ENCODE results near the gene DNAJC11.

DNAJC11 gene

DNA sequence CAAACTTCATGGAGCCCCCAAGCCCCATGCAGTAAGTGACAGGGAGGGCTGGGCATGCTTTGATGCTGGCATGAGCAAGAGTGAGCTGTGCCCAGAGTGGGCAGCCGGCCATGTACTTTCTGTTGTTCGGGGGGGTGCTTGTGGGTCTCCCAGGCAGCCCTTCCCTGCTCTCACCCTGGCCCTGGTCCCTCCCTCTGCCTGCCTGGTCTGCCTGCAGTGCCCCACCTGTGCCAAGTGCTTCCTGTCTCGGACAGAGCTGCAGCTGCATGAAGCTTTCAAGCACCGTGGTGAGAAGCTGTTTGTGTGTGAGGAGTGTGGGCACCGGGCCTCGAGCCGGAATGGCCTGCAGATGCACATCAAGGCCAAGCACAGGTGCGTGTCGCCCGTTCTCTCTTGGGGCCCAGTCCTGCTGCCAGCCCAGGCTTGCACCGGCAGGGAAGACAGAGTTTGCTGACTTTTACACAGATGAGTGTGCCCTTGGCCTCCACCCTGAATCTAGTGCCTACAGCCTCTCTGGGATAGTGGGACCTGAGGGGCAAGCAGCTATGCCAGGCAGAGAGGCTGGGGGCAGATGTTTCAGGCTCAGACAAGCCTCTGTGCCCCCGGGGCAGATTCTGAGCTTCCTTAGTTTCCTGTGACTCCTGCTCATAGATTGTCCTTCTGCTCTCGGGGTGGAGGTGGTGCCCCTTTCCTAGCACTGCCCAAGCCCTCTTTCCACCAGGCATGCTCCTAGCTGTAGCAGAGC, 114.2 kb downstream of the DNAJC11 start:
- no peak overlapping the region for H3K4me3 ChIP-seq (IDR thresholded peaks at IDR 0.05; ENCODE audit: insufficient read depth, low read depth, low read length)
- H2AFZ ChIP-seq (ENCODE audit: low read depth) = no peak overlapping the region
- H3K9ac ChIP-seq = no peak overlapping the region
- H3K36me3 ChIP-seq (ENCODE audit: insufficient read depth) = no peaks in the 10 kb centered on the region
- no peaks in the 10 kb centered on the region; the same call in 1 of the 2 replicates for H3K79me2 ChIP-seq (ENCODE audit: insufficient read depth, low read depth)
- no peak overlapping the region for H3K4me2 ChIP-seq
- peaks cover 12% of the 10 kb centered on the region for H3K4me1 ChIP-seq (ENCODE audit: low read depth, poor library complexity, severe bottlenecking)
- H4K20me1 ChIP-seq (ENCODE audit: insufficient read depth) = no peaks in the 10 kb centered on the region
- peak overlapping the region; percentile 7; the same call in 1 of the 2 replicates for H3K27ac ChIP-seq
- TF ChIP-seq, protein P1, sequence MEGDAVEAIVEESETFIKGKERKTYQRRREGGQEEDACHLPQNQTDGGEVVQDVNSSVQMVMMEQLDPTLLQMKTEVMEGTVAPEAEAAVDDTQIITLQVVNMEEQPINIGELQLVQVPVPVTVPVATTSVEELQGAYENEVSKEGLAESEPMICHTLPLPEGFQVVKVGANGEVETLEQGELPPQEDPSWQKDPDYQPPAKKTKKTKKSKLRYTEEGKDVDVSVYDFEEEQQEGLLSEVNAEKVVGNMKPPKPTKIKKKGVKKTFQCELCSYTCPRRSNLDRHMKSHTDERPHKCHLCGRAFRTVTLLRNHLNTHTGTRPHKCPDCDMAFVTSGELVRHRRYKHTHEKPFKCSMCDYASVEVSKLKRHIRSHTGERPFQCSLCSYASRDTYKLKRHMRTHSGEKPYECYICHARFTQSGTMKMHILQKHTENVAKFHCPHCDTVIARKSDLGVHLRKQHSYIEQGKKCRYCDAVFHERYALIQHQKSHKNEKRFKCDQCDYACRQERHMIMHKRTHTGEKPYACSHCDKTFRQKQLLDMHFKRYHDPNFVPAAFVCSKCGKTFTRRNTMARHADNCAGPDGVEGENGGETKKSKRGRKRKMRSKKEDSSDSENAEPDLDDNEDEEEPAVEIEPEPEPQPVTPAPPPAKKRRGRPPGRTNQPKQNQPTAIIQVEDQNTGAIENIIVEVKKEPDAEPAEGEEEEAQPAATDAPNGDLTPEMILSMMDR (conservative IDR thresholded peaks at IDR 0.05; ENCODE audit: low read depth, low read length) = no peak
- no peaks in the 10 kb centered on the region for H3K27me3 ChIP-seq (ENCODE audit: insufficient read depth, low read depth)

DNA sequence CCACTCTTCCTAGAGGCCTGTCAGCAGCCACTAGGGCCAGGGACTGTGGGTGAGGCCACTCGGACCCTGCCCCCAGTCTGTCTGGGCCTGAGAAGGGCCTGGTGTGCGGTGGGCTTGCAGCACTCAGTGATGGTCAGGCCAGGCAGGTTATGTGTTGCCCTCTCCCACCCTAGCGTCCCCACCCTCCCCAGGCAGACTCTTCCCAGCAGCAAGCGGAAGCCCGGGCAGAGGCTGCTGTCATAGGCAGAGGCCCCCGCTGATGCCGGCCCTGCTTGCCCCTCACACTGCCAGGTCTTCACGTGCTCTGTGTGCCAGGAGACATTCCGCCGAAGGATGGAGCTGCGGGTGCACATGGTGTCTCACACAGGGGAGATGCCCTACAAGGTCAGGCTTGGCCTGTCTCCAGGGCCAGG, 115.2 kb downstream of the DNAJC11 start:
- no peaks in the 10 kb centered on the region for H3K36me3 ChIP-seq (ENCODE audit: insufficient read depth)
- H2AFZ ChIP-seq (ENCODE audit: low read depth) = no peak overlapping the region
- no peak overlapping the region for H3K9ac ChIP-seq
- TF ChIP-seq, protein P1 (conservative IDR thresholded peaks at IDR 0.05; ENCODE audit: low read depth, low read length) = no peak
- H3K4me1 ChIP-seq (ENCODE audit: low read depth, poor library complexity, severe bottlenecking) = peaks cover 22% of the 10 kb centered on the region
- no peaks in the 10 kb centered on the region for H4K20me1 ChIP-seq (ENCODE audit: insufficient read depth)
- H3K27me3 ChIP-seq (ENCODE audit: insufficient read depth, low read depth) = no peaks in the 10 kb centered on the region
- H3K4me3 ChIP-seq (IDR thresholded peaks at IDR 0.05; ENCODE audit: insufficient read depth, low read depth, low read length) = no peak overlapping the region
- H3K4me2 ChIP-seq = no peak overlapping the region
- H3K27ac ChIP-seq = no peak overlapping the region
- no peaks in the 10 kb centered on the region; the same call in 1 of the 2 replicates for H3K79me2 ChIP-seq (ENCODE audit: insufficient read depth, low read depth)

DNA sequence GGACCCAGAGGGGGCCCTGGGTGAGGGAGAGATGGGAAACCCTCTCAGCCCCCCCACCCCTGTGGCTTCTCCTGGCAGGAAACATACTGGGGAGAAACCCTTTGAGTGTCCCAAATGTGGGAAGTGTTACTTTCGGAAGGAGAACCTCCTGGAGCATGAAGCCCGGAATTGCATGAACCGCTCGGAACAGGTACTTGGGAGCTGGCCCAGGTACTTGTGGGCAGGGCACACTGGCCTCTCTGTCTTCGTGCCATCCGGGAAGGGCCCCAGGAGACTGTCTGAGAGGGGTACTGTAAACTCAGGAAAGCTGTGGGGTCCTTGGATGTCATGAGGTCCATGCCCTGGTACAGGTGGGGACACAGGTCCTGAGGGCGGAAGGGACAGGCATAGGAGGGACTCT, 115.8 kb downstream of the DNAJC11 start:
- Histone ChIP-seq H3K36me3 (ENCODE audit: insufficient read depth) (no peaks in the 10 kb centered on the region), H3K4me3 (IDR thresholded peaks at IDR 0.05; ENCODE audit: insufficient read depth, low read depth, low read length) (no peak overlapping the region), H3K4me2 (no peak overlapping the region), H3K79me2 (ENCODE audit: insufficient read depth, low read depth) (peaks cover 4% of the 10 kb centered on the region), H3K27ac (no peak overlapping the region), H2AFZ (ENCODE audit: low read depth) (no peak overlapping the region), H3K4me1 (ENCODE audit: low read depth, poor library complexity, severe bottlenecking) (peaks cover 28% of the 10 kb centered on the region), H3K27me3 (ENCODE audit: insufficient read depth, low read depth) (no peaks in the 10 kb centered on the region), H3K9ac (no peak overlapping the region), H4K20me1 (ENCODE audit: insufficient read depth) (no peaks in the 10 kb centered on the region)
- TF ChIP-seq, protein P1 (conservative IDR thresholded peaks at IDR 0.05; ENCODE audit: low read depth, low read length) = no peak

- H3K36me3 ChIP-seq (ENCODE audit: insufficient read depth) = no peaks in the 10 kb centered on the region
- no peak overlapping the region for H3K4me2 ChIP-seq
- no peak overlapping the region for H3K9ac ChIP-seq
- TF ChIP-seq, protein P1 (conservative IDR thresholded peaks at IDR 0.05; ENCODE audit: low read depth, low read length) = no peak
- peaks cover 10% of the 10 kb centered on the region for H3K79me2 ChIP-seq (ENCODE audit: insufficient read depth, low read depth)
- H3K27me3 ChIP-seq (ENCODE audit: insufficient read depth, low read depth) = no peaks in the 10 kb centered on the region
- H2AFZ ChIP-seq (ENCODE audit: low read depth) = no peak overlapping the region
- H4K20me1 ChIP-seq (ENCODE audit: insufficient read depth) = no peaks in the 10 kb centered on the region
- H3K27ac ChIP-seq = no peak overlapping the region
- H3K4me1 ChIP-seq (ENCODE audit: low read depth, poor library complexity, severe bottlenecking) = peaks cover 33% of the 10 kb centered on the region
- H3K4me3 ChIP-seq (IDR thresholded peaks at IDR 0.05; ENCODE audit: insufficient read depth, low read depth, low read length) = no peak overlapping the region
Observed at GRCh38 chr1:6585081-6585722, 116.4 kb downstream of the DNAJC11 start.

All from KMS-11 (cell line).